Keratinocyte (primary cell): Measurements from ENCODE around the gene SIM2. TPM values are rescaled to one million over a fixed set of nuclear protein-coding genes. Genes with fewer than 3 reads are reported as not detected.

ENCODE experiments used
- DNase-seq: peaks from one replicate; pipeline ENCODE4 v3.0.0-alpha.2; 2011; ENCODE audit warnings: low read depth, missing footprints, low spot score
- FAIRE-seq: peaks from 2 replicates; lab custom pipeline; 2011; peaks lifted over from hg19 to GRCh38; lab: Jason Lieb, UNC
- H2AFZ ChIP-seq: 2 replicates; pipeline ENCODE4 v1.6.0; 2012; ENCODE audit warnings: low read length, control low read depth, inconsistent platforms; ENCODE audit not compliant: control insufficient read depth
- H3K27ac ChIP-seq: 2 replicates; pipeline ENCODE4 v1.5.1; 2011; ENCODE audit warnings: low read length; ENCODE audit not compliant: control insufficient read depth, insufficient read depth
- H3K27me3 ChIP-seq: 3 replicates; pipeline ENCODE4 v1.6.0; 2011; ENCODE audit warnings: low read length; ENCODE audit not compliant: control insufficient read depth, insufficient read depth; ENCODE audit errors: extremely low read depth
- H3K36me3 ChIP-seq, 2 experiments: 2 replicates in 1 of 2; 3 replicates in 1 of 2; pipeline ENCODE4 v1.5.1; 2011; ENCODE audit warnings: low read length in 2 of 2, mild to moderate bottlenecking in 1 of 2; ENCODE audit not compliant: control insufficient read depth in 2 of 2, insufficient read depth in 2 of 2; ENCODE audit errors: extremely low read depth in 1 of 2
- H3K4me1 ChIP-seq: 3 replicates; pipeline ENCODE4 v1.5.1; 2011; ENCODE audit warnings: low read length; ENCODE audit not compliant: control insufficient read depth, insufficient read depth; ENCODE audit errors: extremely low read depth
- H3K4me2 ChIP-seq: 3 replicates; pipeline ENCODE4 v1.6.0; 2011; ENCODE audit warnings: low read depth, low read length; ENCODE audit not compliant: control insufficient read depth, insufficient read depth; ENCODE audit errors: extremely low read depth
- H3K4me3 ChIP-seq, 3 experiments: fragments of 200-600 bp in 1 of 3; sonication (generic) in 1 of 3; 2 replicates in 2 of 3; 3 replicates in 1 of 3; pipeline ENCODE4 v1.5.1; 2011 to 2016; ENCODE audit warnings: low read length in 3 of 3, mild to moderate bottlenecking in 3 of 3, control low read depth in 2 of 3, inconsistent platforms in 1 of 3, low read depth in 1 of 3, mixed read lengths in 1 of 3, mixed run types in 1 of 3, moderate library complexity in 1 of 3; ENCODE audit not compliant: control insufficient read depth in 2 of 3, insufficient read depth in 2 of 3; ENCODE audit errors: extremely low read depth in 1 of 3
- H3K79me2 ChIP-seq: 2 replicates; pipeline ENCODE4 v1.6.0; 2012; ENCODE audit warnings: low read length; ENCODE audit not compliant: control insufficient read depth, insufficient read depth
- H3K9ac ChIP-seq: 3 replicates; pipeline ENCODE4 v1.6.0; 2011; ENCODE audit warnings: low read length; ENCODE audit not compliant: control insufficient read depth, insufficient read depth; ENCODE audit errors: extremely low read depth
- H3K9me1 ChIP-seq: 3 replicates; pipeline ENCODE4 v1.6.0; 2011; ENCODE audit warnings: low read length; ENCODE audit not compliant: control insufficient read depth, insufficient read depth; ENCODE audit errors: extremely low read depth
- H3K9me3 ChIP-seq: 2 replicates; pipeline ENCODE4 v1.5.1; 2012; ENCODE audit warnings: low read depth, low read length; ENCODE audit not compliant: control insufficient read depth
- H4K20me1 ChIP-seq: 3 replicates; pipeline ENCODE4 v1.6.0; 2011; ENCODE audit warnings: low read length; ENCODE audit not compliant: control insufficient read depth, insufficient read depth; ENCODE audit errors: extremely low read depth
- EZH2 ChIP-seq: IDR thresholded peaks from one replicate; pipeline ENCODE4 v1.6.1; 2012; ENCODE audit warnings: inconsistent platforms, mild to moderate bottlenecking, low read length, moderate library complexity
- dilution Hi-C: fragments of 300-500 bp; cut with MboI; formaldehyde crosslinking; loops from one replicate; pipeline ENCODE4 v1.7.0; 2020; ENCODE audit warnings: low sequenced_read_pairs; ENCODE audit not compliant: extremely low pct_ligation_motif_present
- polyA plus RNA-seq, 5 experiments: library from polyadenylated mRNA; depleted of rRNA in 3 of 5; stranded (reverse) in 3 of 5; stranded (forward) in 1 of 5; unstranded in 1 of 5; fragments of >200 nt; gene quantifications; 1 replicate in 1 of 5; 2 replicates in 3 of 5; 3 replicates in 1 of 5; pipeline versions ENCODE4 v1.2.1 to v1.2.3, GENCODE V29; 2011 to 2012; ENCODE audit warnings: missing spikeins in 2 of 5, low read depth in 1 of 5, low replicate concordance in 1 of 5
- TF ChIP-seq, protein P1 (sequence below), 3 experiments: IDR thresholded peaks in 1 of 3; conservative IDR thresholded peaks in 1 of 3; optimal IDR thresholded peaks in 1 of 3; 2 replicates in 2 of 3; 3 replicates in 1 of 3; pipeline versions ENCODE3 to v1.5.1; 2011; ENCODE audit warnings: low read length in 3 of 3, mild to moderate bottlenecking in 3 of 3, moderate library complexity in 2 of 3, control low read depth in 1 of 3, inconsistent platforms in 1 of 3; ENCODE audit not compliant: insufficient read depth in 2 of 3; ENCODE audit errors: extremely low read depth in 1 of 3

SIM2 gene
- polyA plus RNA-seq, 1 donor (not counting 4 experiments of a cell fraction or from before 2014, with no cell fraction given) = 0.05 TPM

DNA sequence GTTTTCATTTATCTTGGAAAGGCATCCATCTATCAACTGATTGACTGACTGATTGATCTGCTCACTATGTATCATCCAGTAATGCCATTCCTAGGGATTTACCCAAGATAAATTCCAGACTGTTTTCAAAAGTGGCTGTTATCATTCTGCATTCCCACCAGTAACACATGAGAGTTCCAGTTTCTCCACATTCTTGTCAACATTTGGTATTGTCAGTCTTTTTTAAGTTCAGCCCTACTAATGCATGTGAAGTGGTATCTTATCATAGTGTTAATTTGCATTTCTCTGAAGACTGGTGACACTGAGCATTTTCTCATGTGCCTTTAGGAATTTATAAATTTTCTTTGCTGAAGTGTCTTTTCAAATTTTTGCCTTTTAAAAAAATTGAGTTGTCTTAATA lies 99.6 kb downstream of the SIM2 start:
- Histone ChIP-seq H3K27me3 (no peaks in the 10 kb centered on the region), H3K4me3 (no peak overlapping the region), H3K9me1 (no peaks in the 10 kb centered on the region), H2AFZ (no peak overlapping the region), H3K9ac (no peak overlapping the region), H4K20me1 (no peaks in the 10 kb centered on the region), H3K4me1 (no peaks in the 10 kb centered on the region), H3K27ac (no peak overlapping the region), H3K36me3 (no peaks in the 10 kb centered on the region), H3K4me2 (no peak overlapping the region), H3K79me2 (no peaks in the 10 kb centered on the region), H3K9me3 (no peaks in the 10 kb centered on the region)
- TF ChIP-seq, protein P1, sequence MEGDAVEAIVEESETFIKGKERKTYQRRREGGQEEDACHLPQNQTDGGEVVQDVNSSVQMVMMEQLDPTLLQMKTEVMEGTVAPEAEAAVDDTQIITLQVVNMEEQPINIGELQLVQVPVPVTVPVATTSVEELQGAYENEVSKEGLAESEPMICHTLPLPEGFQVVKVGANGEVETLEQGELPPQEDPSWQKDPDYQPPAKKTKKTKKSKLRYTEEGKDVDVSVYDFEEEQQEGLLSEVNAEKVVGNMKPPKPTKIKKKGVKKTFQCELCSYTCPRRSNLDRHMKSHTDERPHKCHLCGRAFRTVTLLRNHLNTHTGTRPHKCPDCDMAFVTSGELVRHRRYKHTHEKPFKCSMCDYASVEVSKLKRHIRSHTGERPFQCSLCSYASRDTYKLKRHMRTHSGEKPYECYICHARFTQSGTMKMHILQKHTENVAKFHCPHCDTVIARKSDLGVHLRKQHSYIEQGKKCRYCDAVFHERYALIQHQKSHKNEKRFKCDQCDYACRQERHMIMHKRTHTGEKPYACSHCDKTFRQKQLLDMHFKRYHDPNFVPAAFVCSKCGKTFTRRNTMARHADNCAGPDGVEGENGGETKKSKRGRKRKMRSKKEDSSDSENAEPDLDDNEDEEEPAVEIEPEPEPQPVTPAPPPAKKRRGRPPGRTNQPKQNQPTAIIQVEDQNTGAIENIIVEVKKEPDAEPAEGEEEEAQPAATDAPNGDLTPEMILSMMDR (optimal IDR thresholded peaks at IDR 0.05 in 1 of 3, IDR thresholded peaks at IDR 0.05 in 1 of 3, conservative IDR thresholded peaks at IDR 0.05 in 1 of 3; ENCODE audit: extremely low read depth in 1 of 3, insufficient read depth in 2 of 3, low read length in 3 of 3) = no peak
- no peak for TF ChIP-seq EZH2
- no peak for DNase-seq
- dilution Hi-C loops = no loop called here
- FAIRE-seq = no peak

Other genes with a start within 250 kb of the SIM2 start
- not detected in 3 replicates for gene CLDN14, start 219.0 kb upstream of the SIM2 start, polyA plus RNA-seq